ENCODE results near the gene CFAP54. TPM values are rescaled to one million over a fixed set of nuclear protein-coding genes. Genes with fewer than 3 reads are reported as not detected.

The CFAP54 gene
- total and polyA plus RNA-seq, 2 experiments from 2014 or later = 0.07 to 0.76 TPM

DNA sequence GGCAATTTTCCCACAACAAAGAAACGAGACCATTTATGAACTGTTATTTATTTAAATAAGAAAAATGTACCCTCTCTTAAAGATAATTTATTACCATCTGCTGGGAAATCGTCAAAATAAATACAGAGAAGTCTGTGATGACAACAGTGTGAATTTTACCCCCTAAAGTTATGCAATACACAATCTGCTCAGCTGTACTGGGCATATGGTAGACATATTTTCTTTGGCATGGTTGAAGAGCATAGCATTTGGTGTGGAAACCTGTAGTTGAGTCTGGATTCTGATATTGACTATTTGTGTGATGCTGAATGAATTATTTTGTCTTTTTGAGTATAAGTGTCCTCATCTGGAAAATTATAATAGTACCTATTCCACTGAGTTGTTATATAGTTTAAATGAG is 60.0 kb downstream of the CFAP54 start:
- Histone ChIP-seq H3K9me2 (ENCODE audit: insufficient read depth) (peaks cover 3% of the 10 kb centered on the region; the same call in 1 of the 2 replicates), H3K4me1 (ENCODE audit: insufficient read depth) (no peaks in the 10 kb centered on the region), H3F3A (replicated peaks; ENCODE audit: low read depth) (no peaks in the 10 kb centered on the region), H3K4me2 (no peak overlapping the region), H3K4me3 (no peak overlapping the region), H2AFZ (no peak overlapping the region), H3K36me3 (ENCODE audit: insufficient read depth) (no peaks in the 10 kb centered on the region), H3K27me3 (ENCODE audit: insufficient read depth) (no peaks in the 10 kb centered on the region), H3K27ac (ENCODE audit: low read depth) (no peak overlapping the region), H3K79me2 (replicated peaks; ENCODE audit: insufficient read depth) (no peaks in the 10 kb centered on the region), H4K20me1 (replicated peaks; ENCODE audit: insufficient read depth) (no peaks in the 10 kb centered on the region)
- Mint-ChIP-seq H3K4me3 (no peak overlapping the region), H3K4me1 (no peaks in the 10 kb centered on the region), H3K36me3 (ENCODE audit: low read depth) (no peaks in the 10 kb centered on the region), H3K27me3 (ENCODE audit: insufficient read depth, low read depth, poor library complexity) (peaks cover 4% of the 10 kb centered on the region), H3K27ac (no peak overlapping the region), H3K9me3 (no peaks in the 10 kb centered on the region)
- no peak for DNase-seq (ENCODE audit: low spot score)
- TF ChIP-seq POLR2AphosphoS5 (IDR thresholded peaks at IDR 0.05; ENCODE audit: low read depth) (no peak), JUNB (IDR thresholded peaks at IDR 0.05; ENCODE audit: unreplicated experiment) (no peak), EZH2phosphoT487 (IDR thresholded peaks at IDR 0.05; ENCODE audit: unreplicated experiment) (no peak), EZH2 (IDR thresholded peaks at IDR 0.05; ENCODE audit: low read depth, unreplicated experiment) (no peak), NANOG (IDR thresholded peaks at IDR 0.05; ENCODE audit: borderline replicate concordance) (no peak)
- TF ChIP-seq, protein P1, sequence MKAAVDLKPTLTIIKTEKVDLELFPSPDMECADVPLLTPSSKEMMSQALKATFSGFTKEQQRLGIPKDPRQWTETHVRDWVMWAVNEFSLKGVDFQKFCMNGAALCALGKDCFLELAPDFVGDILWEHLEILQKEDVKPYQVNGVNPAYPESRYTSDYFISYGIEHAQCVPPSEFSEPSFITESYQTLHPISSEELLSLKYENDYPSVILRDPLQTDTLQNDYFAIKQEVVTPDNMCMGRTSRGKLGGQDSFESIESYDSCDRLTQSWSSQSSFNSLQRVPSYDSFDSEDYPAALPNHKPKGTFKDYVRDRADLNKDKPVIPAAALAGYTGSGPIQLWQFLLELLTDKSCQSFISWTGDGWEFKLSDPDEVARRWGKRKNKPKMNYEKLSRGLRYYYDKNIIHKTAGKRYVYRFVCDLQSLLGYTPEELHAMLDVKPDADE (IDR thresholded peaks at IDR 0.05) = no peak
- TF ChIP-seq, protein P2, sequence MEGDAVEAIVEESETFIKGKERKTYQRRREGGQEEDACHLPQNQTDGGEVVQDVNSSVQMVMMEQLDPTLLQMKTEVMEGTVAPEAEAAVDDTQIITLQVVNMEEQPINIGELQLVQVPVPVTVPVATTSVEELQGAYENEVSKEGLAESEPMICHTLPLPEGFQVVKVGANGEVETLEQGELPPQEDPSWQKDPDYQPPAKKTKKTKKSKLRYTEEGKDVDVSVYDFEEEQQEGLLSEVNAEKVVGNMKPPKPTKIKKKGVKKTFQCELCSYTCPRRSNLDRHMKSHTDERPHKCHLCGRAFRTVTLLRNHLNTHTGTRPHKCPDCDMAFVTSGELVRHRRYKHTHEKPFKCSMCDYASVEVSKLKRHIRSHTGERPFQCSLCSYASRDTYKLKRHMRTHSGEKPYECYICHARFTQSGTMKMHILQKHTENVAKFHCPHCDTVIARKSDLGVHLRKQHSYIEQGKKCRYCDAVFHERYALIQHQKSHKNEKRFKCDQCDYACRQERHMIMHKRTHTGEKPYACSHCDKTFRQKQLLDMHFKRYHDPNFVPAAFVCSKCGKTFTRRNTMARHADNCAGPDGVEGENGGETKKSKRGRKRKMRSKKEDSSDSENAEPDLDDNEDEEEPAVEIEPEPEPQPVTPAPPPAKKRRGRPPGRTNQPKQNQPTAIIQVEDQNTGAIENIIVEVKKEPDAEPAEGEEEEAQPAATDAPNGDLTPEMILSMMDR (conservative IDR thresholded peaks at IDR 0.05; ENCODE audit: low read depth in 2 of 2) = no peak
- ATAC-seq = no peak

DNA sequence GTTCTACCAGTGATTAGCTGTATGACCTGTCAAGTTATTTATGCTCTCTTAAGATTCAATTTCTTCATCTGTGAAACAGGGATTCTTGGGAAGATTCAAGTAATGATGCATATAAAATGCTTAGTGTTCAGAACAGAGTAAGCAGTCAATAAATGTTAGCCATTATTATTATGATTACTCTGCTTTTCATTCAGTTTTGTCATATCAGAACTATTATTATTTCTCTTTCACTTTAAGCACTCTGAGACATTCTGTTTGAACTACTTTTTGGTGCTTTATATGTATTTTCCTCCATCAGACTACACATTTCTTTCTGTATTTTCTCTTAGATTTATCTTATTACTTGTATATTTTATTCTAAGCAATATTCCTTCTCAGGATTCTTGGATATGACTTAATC is 81.2 kb downstream of the CFAP54 start:
- no peak for ATAC-seq
- no peak overlapping the region for H3K4me3 Mint-ChIP-seq
- no peak for TF ChIP-seq STAT1 (IDR thresholded peaks at IDR 0.05; ENCODE audit: unreplicated experiment)
- TF ChIP-seq JUNB (IDR thresholded peaks at IDR 0.05; ENCODE audit: unreplicated experiment) = no peak
- no peak for TF ChIP-seq ZNF331 (CRISPR knock-in tag; IDR thresholded peaks at IDR 0.05; ENCODE audit: low read depth)
- TF ChIP-seq ZNF114 (CRISPR knock-in tag; IDR thresholded peaks at IDR 0.05) = no peak
- TF ChIP-seq, protein P1 (IDR thresholded peaks at IDR 0.05) = no peak
- TF ChIP-seq, protein P3, sequence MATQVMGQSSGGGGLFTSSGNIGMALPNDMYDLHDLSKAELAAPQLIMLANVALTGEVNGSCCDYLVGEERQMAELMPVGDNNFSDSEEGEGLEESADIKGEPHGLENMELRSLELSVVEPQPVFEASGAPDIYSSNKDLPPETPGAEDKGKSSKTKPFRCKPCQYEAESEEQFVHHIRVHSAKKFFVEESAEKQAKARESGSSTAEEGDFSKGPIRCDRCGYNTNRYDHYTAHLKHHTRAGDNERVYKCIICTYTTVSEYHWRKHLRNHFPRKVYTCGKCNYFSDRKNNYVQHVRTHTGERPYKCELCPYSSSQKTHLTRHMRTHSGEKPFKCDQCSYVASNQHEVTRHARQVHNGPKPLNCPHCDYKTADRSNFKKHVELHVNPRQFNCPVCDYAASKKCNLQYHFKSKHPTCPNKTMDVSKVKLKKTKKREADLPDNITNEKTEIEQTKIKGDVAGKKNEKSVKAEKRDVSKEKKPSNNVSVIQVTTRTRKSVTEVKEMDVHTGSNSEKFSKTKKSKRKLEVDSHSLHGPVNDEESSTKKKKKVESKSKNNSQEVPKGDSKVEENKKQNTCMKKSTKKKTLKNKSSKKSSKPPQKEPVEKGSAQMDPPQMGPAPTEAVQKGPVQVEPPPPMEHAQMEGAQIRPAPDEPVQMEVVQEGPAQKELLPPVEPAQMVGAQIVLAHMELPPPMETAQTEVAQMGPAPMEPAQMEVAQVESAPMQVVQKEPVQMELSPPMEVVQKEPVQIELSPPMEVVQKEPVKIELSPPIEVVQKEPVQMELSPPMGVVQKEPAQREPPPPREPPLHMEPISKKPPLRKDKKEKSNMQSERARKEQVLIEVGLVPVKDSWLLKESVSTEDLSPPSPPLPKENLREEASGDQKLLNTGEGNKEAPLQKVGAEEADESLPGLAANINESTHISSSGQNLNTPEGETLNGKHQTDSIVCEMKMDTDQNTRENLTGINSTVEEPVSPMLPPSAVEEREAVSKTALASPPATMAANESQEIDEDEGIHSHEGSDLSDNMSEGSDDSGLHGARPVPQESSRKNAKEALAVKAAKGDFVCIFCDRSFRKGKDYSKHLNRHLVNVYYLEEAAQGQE (IDR thresholded peaks at IDR 0.05; ENCODE audit: unreplicated experiment) = no peak
- no peak for TF ChIP-seq CREB1 (CRISPR knock-in tag; IDR thresholded peaks at IDR 0.05; ENCODE audit: low read depth)

More for the DNA sequence above, 81.2 kb downstream of the CFAP54 start:
- H3K27me3 ChIP-seq (ENCODE audit: insufficient read depth) = no peaks in the 10 kb centered on the region
- H4K20me1 ChIP-seq (replicated peaks; ENCODE audit: insufficient read depth) = no peaks in the 10 kb centered on the region
- Mint-ChIP-seq H3K9me3 (no peaks in the 10 kb centered on the region), H3K27me3 (ENCODE audit: insufficient read depth, low read depth, poor library complexity) (no peaks in the 10 kb centered on the region), H3K4me1 (no peaks in the 10 kb centered on the region), H3K36me3 (ENCODE audit: low read depth) (no peaks in the 10 kb centered on the region), H3K27ac (no peak overlapping the region)
- no peak overlapping the region for H3K4me3 ChIP-seq
- H3F3A ChIP-seq (replicated peaks; ENCODE audit: low read depth) = no peaks in the 10 kb centered on the region
- DNase-seq (ENCODE audit: low spot score) = no peak
- H3K79me2 ChIP-seq (replicated peaks; ENCODE audit: insufficient read depth) = no peaks in the 10 kb centered on the region
- H3K4me1 ChIP-seq (ENCODE audit: insufficient read depth) = no peaks in the 10 kb centered on the region
- H3K27ac ChIP-seq (ENCODE audit: low read depth) = no peak overlapping the region
- H2AFZ ChIP-seq = no peak overlapping the region
- no peaks in the 10 kb centered on the region for H3K36me3 ChIP-seq (ENCODE audit: insufficient read depth)
- no peak overlapping the region for H3K4me2 ChIP-seq
- H3K9me2 ChIP-seq (ENCODE audit: insufficient read depth) = no peaks in the 10 kb centered on the region
